D721Med (cell line): Measurements from ENCODE around the gene CLDN6.

Experiments used
- DNase-seq: peaks from one replicate; pipeline ENCODE4 v3.0.0; 2011; ENCODE audit warnings: low spot score; ENCODE audit not compliant: insufficient read length
- FAIRE-seq: peaks from 2 replicates; lab custom pipeline; 2011; peaks lifted over from hg19 to GRCh38; lab: Jason Lieb, UNC
- TF ChIP-seq, protein P1 (sequence below): IDR thresholded peaks from 2 replicates; pipeline ENCODE4 v1.5.1; 2012; ENCODE audit warnings: mild to moderate bottlenecking, control low read depth; ENCODE audit not compliant: insufficient read depth; ENCODE audit errors: missing control alignments

Gene CLDN6

GRCh38 chr16:3036726-3037315 is 18.8 kb upstream of the CLDN6 start, which contains the start of gene BICDL2:
Gene BICDL2 (minus strand): TSS chr16:3036944. CDS start chr16:3035496, 1,448 bp downstream.
- TF ChIP-seq, protein P1, sequence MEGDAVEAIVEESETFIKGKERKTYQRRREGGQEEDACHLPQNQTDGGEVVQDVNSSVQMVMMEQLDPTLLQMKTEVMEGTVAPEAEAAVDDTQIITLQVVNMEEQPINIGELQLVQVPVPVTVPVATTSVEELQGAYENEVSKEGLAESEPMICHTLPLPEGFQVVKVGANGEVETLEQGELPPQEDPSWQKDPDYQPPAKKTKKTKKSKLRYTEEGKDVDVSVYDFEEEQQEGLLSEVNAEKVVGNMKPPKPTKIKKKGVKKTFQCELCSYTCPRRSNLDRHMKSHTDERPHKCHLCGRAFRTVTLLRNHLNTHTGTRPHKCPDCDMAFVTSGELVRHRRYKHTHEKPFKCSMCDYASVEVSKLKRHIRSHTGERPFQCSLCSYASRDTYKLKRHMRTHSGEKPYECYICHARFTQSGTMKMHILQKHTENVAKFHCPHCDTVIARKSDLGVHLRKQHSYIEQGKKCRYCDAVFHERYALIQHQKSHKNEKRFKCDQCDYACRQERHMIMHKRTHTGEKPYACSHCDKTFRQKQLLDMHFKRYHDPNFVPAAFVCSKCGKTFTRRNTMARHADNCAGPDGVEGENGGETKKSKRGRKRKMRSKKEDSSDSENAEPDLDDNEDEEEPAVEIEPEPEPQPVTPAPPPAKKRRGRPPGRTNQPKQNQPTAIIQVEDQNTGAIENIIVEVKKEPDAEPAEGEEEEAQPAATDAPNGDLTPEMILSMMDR, result no peak
- DNase-seq (no peak), FAIRE-seq (no peak)

- no peak for DNase-seq
- TF ChIP-seq, protein P1, result no peak
Measured at GRCh38 chr16:3035972-3036725, 18.2 kb upstream of the CLDN6 start.

GRCh38 chr16:3035289-3035971 is 17.4 kb upstream of the CLDN6 start:
- DNase-seq (no peak), FAIRE-seq (no peak)
- TF ChIP-seq, protein P1, result no peak

More at GRCh38 chr16:3035972-3036725, 18.2 kb upstream of the CLDN6 start:
- no peak for FAIRE-seq

DNA sequence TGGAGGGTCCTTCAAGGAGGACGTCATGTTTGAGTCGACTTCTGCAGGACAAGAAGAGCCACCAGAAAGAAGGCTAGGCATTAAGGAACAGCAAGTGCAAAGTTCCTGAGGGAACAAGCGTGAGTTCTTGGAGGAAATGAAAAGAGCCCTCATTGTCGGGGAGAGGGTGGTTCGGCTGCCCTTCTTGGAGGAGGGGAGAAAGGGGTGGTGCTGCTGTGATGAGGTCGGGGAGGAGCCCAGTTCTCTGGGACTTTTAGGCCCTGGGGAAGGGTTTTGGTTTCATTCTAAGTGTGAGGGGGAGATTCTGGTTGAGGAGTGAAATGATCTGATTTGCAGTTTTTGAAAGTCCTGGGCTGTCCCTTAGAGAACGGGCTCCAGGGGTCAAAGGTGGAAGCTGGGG is 14.6 kb upstream of the CLDN6 start:
- TF ChIP-seq, protein P1, result no peak
- FAIRE-seq (no peak), DNase-seq (no peak)

DNA sequence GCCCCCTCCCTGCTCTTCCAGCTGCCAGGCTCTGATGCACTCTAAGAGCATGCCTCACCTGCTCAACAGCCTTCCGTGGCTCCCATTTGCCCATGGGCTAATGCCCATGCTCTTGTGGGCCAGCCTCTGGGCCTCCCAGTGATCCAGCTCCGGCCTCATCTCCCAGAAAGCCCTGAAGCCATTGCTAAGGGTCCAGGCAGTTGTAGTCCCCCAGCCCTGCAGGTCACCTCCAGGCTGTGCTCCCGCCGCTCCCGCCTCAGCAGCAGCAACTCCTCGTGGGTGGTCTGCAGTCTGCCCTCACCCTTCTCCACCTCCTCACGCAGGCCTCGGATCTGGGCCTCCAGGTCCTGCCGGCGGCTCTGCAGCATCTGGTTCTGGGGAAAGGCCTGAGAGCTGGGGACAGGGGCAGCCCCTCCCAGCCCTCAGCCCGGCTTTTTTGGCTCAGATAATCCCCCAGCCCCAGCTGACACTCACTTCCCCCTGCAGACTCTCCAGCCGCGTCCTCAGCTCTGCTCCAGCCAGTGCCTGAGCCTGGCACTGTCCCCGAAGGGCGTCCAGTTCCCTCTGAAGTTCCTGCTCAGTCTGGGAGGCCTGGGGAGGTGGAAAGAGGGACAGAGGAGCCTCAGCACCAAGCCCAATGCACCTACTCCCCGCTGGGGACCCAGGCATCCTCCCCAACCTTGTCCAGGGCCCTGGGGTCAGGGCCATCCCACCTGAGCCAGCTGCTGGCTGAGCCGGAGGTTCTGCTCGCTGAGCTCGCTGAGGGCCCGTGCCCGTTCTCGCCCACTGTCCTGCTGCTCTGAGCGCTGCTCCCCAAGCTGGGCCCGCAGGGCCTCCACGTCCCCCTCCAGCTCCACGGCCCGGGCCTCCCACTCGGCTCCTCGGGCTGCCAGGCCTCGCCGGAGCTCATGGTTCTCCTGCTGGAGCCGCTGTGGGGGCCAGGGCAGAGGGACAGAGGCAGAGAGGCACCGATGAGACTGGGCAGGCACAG is 12.5 kb upstream of the CLDN6 start:
- no peak for FAIRE-seq
- TF ChIP-seq, protein P1, result no peak

DNA sequence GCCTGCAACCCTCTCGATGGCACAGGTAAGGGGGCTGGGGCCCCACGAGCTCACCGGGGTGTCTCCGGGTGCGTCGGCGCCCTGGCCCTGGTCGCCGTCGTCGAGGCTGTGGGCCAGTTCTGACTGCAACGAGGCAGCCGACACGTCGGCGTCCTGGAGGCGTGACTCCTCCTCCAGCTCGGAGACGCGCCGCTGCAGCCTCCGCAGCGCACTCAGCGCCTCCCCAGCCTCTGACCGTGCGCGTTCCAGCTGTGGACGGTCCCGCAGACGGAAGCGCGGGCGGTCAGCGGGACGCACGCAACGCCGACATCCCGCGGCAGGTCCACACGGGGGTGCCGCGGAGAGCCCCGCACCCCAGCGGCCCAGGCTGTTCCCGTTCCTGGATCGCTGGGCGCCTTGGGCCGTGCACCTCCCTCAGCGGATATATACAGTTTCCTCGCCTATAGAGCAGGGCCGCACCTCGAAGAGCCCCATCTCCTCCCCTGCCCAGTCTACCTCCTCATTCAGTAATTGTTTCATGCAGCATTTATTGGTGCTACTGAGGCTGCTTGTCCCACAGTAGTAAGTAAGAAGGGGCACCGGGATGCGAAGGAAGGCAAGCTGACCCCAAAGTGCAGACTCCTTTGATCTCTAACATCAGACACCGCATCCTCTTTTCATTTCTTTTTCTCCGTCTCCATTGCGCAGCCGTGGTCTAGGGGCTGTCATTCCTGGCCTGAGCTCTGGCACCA is 11.7 kb upstream of the CLDN6 start:
- no peak for FAIRE-seq
- TF ChIP-seq, protein P1, result no peak
- DNase-seq, result no peak

More for the DNA sequence above, 12.5 kb upstream of the CLDN6 start:
- no peak for DNase-seq
